ENCODE measurements around the gene ATG16L1.

Gene ATG16L1

DNA sequence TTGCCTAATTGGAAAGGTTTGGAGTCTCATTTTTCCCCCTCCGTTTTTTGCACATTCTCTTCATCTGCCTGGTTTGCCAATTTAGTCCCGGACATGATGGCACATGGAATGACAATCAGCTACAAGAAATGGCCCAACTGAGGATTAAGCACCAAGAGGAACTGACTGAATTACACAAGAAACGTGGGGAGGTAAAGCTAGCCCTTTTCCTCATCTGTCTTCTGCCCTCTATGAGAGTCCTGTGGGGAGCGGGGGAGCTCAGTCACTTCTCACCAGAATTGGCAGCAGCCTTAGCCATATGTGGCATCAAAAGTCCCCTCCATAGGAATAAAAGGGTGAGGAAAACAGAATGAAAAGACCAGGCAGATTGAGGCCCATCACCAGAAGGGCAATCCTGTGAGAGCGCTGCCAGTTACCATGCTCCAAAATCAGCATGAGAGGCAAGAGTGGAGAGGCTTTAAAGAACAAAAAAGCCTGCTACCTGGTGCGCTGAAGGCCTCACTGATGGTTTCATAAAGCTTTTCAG is 11.6 kb downstream of the ATG16L1 start:
- H3K4me3 ChIP-seq (ENCODE audit: low read depth, low read length), result no peak overlapping the region
- no peak for DNase-seq (ENCODE audit: low read depth)
- TF ChIP-seq, protein P1, sequence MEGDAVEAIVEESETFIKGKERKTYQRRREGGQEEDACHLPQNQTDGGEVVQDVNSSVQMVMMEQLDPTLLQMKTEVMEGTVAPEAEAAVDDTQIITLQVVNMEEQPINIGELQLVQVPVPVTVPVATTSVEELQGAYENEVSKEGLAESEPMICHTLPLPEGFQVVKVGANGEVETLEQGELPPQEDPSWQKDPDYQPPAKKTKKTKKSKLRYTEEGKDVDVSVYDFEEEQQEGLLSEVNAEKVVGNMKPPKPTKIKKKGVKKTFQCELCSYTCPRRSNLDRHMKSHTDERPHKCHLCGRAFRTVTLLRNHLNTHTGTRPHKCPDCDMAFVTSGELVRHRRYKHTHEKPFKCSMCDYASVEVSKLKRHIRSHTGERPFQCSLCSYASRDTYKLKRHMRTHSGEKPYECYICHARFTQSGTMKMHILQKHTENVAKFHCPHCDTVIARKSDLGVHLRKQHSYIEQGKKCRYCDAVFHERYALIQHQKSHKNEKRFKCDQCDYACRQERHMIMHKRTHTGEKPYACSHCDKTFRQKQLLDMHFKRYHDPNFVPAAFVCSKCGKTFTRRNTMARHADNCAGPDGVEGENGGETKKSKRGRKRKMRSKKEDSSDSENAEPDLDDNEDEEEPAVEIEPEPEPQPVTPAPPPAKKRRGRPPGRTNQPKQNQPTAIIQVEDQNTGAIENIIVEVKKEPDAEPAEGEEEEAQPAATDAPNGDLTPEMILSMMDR (conservative IDR thresholded peaks at IDR 0.05; ENCODE audit: low read depth, low read length), result no peak

DNA sequence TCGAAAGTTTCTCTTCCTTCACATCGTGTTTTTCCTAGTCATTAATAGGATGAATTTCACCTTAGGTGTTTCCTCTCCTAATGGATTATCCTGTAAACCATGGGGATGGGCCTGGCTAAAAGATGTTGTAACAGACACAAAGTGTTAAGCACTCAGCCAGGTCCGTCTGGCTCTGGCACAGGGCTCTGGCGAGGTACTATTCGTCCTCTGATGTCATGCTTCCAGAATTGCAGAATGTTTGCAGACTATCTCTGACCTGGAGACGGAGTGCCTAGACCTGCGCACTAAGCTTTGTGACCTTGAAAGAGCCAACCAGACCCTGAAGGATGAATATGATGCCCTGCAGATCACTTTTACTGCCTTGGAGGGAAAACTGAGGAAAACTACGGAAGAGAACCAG is 13.2 kb downstream of the ATG16L1 start:
- DNase-seq (ENCODE audit: low read depth), result no peak
- no peak overlapping the region for H3K4me3 ChIP-seq (ENCODE audit: low read depth, low read length)
- TF ChIP-seq, protein P1 (conservative IDR thresholded peaks at IDR 0.05; ENCODE audit: low read depth, low read length), result no peak

DNA sequence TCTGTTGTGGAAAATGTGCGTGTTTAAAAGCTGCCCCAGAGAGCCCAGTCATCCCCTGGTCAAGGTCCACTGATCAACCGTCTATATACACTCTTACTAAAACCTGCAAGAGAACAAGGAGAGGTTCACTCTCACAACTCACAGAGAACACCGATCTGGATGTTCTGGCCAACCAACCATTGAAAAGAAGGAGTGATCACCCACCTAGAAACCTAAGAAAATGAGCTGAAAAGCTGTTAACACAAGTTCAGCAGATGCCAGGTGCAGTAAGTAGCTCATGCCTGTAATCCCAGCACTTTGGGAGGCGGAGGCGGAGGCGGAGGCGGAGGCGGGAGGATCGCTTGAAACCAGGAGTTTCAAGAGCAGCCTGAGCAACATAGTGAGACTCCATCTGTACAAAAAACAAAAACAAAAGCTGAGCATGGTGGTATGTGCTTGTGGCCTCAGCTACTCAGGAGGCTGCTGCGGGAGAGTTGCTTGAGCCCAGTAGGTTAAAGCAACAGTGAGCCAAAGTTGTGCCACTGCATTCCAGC is 14.5 kb downstream of the ATG16L1 start:
- TF ChIP-seq, protein P1 (conservative IDR thresholded peaks at IDR 0.05; ENCODE audit: low read depth, low read length), result no peak
- no peak for DNase-seq (ENCODE audit: low read depth)
- H3K4me3 ChIP-seq (ENCODE audit: low read depth, low read length), result no peak overlapping the region

DNA sequence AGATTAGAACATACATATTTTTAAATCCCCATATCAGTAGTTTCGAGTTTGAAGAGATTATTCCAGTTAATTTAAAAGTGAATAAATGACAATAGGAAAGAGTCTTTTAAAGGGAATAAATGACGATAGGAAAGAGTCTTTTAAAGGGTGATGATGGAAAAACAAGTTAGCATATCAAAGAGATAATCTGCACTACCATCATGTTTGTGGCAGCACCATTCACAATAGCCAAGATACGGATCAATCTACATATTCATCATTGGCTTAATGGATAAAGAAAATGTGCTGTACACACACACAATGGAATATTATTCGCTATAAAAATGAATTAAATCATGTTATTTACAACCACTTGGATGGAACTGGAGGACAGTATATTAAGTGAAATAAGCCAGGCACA is 15.0 kb downstream of the ATG16L1 start:
- no peak overlapping the region for H3K4me3 ChIP-seq (ENCODE audit: low read depth, low read length)
- TF ChIP-seq, protein P1 (conservative IDR thresholded peaks at IDR 0.05; ENCODE audit: low read depth, low read length), result no peak
- no peak for DNase-seq (ENCODE audit: low read depth)

DNA sequence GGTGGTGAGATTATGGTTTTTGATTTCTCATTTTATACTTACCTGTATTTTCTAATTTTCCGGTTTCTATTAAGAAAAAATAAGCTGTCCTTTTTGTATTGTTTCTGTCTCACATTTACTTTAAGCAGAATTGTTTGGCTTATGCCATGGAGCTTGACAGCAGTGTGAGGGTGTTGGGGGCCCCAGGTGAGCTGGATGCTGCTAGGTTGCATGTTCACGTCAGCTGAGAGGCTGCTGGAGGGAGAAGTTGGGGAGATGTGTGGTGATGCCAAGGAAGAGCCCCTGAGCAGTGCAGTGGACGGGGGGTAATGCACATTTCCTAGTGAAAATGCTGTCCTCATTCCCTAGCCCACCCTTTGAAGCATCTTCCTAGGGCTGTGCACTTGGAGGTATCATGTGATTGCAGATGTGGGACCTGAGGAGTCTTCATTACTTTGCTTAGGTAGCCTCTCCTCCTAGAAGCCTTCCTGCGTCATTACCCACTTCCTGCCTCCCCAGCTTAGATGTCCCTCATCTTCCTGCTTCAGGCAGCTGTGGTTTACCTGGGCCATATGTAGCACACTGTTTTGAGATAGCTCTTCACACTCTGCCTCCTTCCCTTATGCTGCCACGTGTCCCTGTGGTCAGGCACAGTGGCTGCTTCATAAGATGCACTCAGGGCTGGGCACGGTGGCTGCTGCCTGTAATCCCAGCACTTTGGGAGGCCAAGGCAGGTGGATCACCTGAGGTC is 16.2 kb downstream of the ATG16L1 start:
- H3K4me3 ChIP-seq (ENCODE audit: low read depth, low read length), result no peak overlapping the region
- no peak for DNase-seq (ENCODE audit: low read depth)
- TF ChIP-seq, protein P1 (conservative IDR thresholded peaks at IDR 0.05; ENCODE audit: low read depth, low read length), result no peak

DNA sequence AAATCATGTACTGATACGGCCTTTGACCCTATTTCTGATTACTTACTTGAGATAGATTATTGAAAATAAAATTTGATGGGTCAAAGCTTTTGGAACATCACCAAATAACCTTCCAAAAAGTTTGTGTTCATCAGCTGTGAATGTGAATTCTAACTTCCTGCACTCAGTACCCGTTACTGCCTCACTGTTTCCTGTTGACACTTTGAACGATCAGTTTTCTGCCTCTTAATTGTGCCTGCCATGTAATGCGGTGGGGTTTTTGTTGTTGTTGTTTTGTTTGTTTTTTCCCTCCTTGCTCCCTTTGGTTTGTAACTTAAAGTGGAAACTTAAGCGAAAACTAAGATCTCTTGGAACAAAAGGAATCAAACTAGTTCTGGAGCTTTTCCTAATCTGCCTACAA is 18.9 kb downstream of the ATG16L1 start:
- no peak for DNase-seq (ENCODE audit: low read depth)
- no peak overlapping the region for H3K4me3 ChIP-seq (ENCODE audit: low read depth, low read length)
- TF ChIP-seq, protein P1 (conservative IDR thresholded peaks at IDR 0.05; ENCODE audit: low read depth, low read length), result no peak

DNA sequence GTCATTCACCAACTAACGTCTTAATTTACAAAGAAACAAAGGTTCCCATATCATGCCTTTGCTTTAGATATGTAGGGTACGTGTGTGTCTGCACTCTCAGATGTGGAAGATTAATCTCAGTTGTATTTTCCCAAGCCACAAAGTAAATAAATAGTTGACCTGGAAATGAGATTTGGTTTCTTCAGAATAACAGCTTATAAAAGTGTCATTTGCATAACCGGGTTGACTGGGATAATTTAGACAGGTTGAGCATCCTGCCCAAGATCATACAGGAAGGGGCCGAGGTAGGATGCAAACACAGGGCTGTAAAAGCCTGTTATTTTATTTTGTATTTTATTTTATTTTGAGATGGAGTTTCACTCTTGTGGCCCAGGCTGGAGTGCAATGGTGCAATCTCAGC is 19.5 kb downstream of the ATG16L1 start:
- H3K4me3 ChIP-seq (ENCODE audit: low read depth, low read length), result no peak overlapping the region
- TF ChIP-seq, protein P1 (conservative IDR thresholded peaks at IDR 0.05; ENCODE audit: low read depth, low read length), result no peak
- DNase-seq (ENCODE audit: low read depth), result no peak
